ENCODE results near the gene SLFN5. TPM values are rescaled to one million over a fixed set of nuclear protein-coding genes. Genes with fewer than 3 reads are reported as not detected.

Gene SLFN5
- total RNA-seq, 1 donor from 2014 or later: 58.4 TPM

DNA sequence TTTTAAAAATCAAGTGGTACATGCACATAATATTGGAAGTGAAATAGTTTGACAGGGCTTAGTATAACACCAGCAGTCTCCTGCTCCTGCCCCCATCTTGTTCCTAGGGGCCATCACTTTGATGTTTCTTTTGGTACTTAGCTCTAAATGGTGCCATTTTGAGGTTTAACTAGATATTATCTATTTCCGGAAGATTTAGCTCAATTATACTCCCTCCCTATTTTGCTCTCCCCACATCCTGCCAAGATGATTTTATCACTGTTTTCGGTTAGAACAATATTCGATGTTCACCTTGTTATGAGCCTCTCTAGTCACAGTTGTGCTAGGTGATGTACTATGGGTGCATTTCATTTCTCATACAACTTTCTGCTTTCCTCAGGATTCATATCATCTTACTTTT, 28.7 kb upstream of the SLFN5 start:
- no peak overlapping the region for H3K4me3 ChIP-seq
- H3K36me3 ChIP-seq: no peaks in the 10 kb centered on the region
- peaks cover 17% of the 10 kb centered on the region for H3K4me1 ChIP-seq
- H3K9me3 ChIP-seq: no peaks in the 10 kb centered on the region
- no peak for TF ChIP-seq CTCF (IDR thresholded peaks at IDR 0.05)
- intact Hi-C loops (cut with DNase I): no loop called here
- DNase-seq (no peak), ATAC-seq (peak; percentile 48)
- no peaks in the 10 kb centered on the region for H3K27me3 ChIP-seq
- peak overlapping the region; percentile 53 for H3K27ac ChIP-seq

DNA sequence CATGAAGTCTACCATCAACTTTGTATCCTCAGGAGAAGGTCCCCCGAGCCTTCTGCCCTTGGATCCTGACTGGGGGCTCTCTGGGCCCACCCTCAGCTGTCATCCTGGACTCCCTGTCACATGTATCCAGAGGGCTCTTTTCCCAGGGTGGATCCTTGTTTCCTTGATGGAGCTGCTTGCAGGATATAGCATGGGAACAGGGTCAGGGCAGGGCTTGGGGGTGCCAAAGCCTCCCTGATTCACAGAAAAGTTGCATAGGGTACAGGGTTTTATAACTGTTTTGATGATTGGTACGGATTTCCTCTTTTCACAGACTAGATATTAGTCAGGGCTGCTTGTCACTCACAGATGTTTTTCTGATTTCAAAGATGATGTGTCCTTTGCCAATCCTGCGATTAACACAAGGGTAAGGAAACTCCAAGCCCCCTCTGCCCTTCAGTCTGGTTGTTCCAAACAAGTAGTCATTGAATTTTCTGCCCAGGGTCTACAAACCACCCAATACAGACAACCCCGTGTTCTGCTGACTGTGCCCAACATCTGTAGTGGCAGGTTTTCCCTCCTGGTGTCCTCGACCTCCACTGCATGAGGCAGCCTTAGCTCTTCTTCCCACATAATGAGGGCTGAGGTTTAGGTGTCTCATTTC, 28.1 kb upstream of the SLFN5 start:
- no peak for TF ChIP-seq CTCF (IDR thresholded peaks at IDR 0.05)
- Histone ChIP-seq H3K4me3 (no peak overlapping the region), H3K9me3 (no peaks in the 10 kb centered on the region), H3K4me1 (peaks cover 23% of the 10 kb centered on the region), H3K27ac (peak overlapping the region; percentile 53), H3K36me3 (no peaks in the 10 kb centered on the region), H3K27me3 (no peaks in the 10 kb centered on the region)
- ATAC-seq (peak; percentile 6), DNase-seq (no peak)
- intact Hi-C loops (cut with DNase I): no loop called here

DNA sequence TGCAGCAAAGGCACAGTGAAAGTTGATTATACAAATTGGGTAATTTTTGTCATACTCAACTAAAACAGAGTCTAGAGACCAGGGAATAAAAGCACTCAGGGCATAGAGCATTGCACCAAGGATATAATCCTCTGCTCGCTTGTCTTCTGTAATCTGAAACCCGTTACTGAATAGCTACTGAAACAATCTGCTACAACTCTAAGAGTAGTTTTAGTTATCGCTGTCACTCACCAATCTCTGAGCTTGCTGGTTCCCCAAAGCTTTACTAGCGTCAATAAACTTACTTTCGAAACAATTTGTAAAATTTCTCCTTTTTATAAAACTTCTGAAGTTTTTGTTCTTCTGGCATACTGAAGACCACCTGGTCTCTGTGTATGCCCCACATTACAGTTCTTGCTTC, 25.8 kb upstream of the SLFN5 start:
- ATAC-seq (no peak), DNase-seq (no peak)
- TF ChIP-seq CTCF (IDR thresholded peaks at IDR 0.05): no peak
- intact Hi-C loops (cut with DNase I): no loop called here
- Histone ChIP-seq H3K27ac (no peak overlapping the region), H3K4me1 (peaks cover 27% of the 10 kb centered on the region), H3K4me3 (no peak overlapping the region), H3K9me3 (no peaks in the 10 kb centered on the region), H3K36me3 (no peaks in the 10 kb centered on the region), H3K27me3 (no peaks in the 10 kb centered on the region)

DNA sequence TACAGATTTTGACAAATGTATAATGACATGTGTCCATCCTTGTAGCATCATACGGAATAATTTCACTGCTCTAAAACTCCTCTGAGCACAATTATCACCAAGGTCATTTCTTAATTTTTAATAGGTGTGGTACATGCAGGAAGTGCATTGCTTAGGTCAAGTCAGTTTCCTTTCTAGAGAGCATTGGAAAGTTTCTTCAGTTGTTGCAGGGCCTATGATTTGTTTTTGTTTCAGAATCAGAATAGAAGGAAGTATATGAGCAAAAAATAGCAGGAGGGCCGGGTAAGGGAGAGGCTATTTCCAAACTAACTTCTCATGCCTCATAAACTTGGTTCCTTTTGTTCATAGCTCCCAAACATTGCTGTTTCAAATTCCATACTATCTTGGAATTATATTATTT, 24.0 kb upstream of the SLFN5 start:
- TF ChIP-seq CTCF (IDR thresholded peaks at IDR 0.05): no peak
- peak overlapping the region; percentile 49 for H3K27ac ChIP-seq
- no peak overlapping the region for H3K4me3 ChIP-seq
- no peaks in the 10 kb centered on the region for H3K27me3 ChIP-seq
- intact Hi-C loops (cut with DNase I): no loop called here
- ATAC-seq (peak; percentile 58), DNase-seq (no peak)
- H3K9me3 ChIP-seq: no peaks in the 10 kb centered on the region
- H3K4me1 ChIP-seq: peaks cover 18% of the 10 kb centered on the region
- H3K36me3 ChIP-seq: no peaks in the 10 kb centered on the region

DNA sequence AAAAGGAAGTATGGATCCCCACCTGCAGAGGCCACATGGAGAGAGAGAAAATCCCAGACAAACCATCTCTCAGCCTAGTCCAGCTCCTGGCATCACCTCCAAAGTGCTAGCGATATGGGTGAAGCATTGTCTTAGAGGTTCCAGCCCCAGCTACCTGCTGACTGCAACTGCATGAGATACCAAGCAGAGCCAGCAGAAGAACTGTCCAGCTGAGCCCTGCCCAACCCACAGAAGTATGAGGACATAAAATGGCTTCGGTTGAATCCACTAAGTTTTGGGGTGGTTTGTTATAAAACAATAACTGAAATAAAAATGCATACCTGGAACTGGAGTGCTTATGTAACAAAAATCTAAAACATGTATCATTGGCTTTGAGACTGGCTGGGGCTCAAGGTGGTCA, 20.4 kb upstream of the SLFN5 start:
- intact Hi-C loops (cut with DNase I): no loop called here
- no peak for TF ChIP-seq CTCF (IDR thresholded peaks at IDR 0.05)

GRCh38 chr17:35224436-35224835, 18.4 kb upstream of the SLFN5 start:
- no peak for DNase-seq
- Histone ChIP-seq H3K4me3 (no peak overlapping the region), H3K36me3 (no peaks in the 10 kb centered on the region), H3K27ac (no peak overlapping the region), H3K4me1 (peaks cover 8% of the 10 kb centered on the region), H3K27me3 (no peaks in the 10 kb centered on the region), H3K9me3 (no peaks in the 10 kb centered on the region)
- ATAC-seq: no peak
- intact Hi-C loops (cut with DNase I): no loop called here
- no peak for TF ChIP-seq CTCF (IDR thresholded peaks at IDR 0.05)

More for the DNA sequence above, 20.4 kb upstream of the SLFN5 start:
- H3K4me3 ChIP-seq: no peak overlapping the region
- no peak overlapping the region for H3K27ac ChIP-seq
- ATAC-seq (no peak), DNase-seq (no peak)
- H3K4me1 ChIP-seq: peaks cover 11% of the 10 kb centered on the region
- H3K27me3 ChIP-seq: no peaks in the 10 kb centered on the region
- H3K36me3 ChIP-seq: no peaks in the 10 kb centered on the region
- H3K9me3 ChIP-seq: no peaks in the 10 kb centered on the region

All from upper lobe of right lung (tissue), 1 donor.